ENCODE results near the gene PM20D2. TPM values are rescaled to one million over a fixed set of nuclear protein-coding genes. Genes with fewer than 3 reads are reported as not detected.

Gene PM20D2
- total and polyA plus RNA-seq, 7 donors: 4.2 to 48.5 (median 20.3) TPM

DNA sequence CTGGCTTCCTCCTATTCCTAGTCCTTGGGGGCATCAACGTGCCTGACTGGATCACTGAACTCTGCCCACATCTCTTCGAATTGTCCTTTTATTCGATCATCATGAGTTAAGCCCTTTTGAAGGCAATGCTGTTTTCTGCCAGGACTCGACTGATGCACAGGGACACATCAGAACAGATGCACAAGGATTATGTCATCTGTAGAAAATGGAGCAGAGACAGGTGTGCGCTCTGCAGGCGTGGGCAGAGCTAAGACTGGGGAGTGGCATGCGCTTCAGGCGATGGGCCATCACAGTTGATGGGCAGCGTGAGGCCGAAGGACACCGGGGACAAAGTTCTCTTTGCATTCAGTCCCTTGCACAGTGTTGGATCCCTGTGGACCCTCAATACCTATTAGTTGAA is 58.2 kb downstream of the PM20D2 start:
- WGBS, 2 donors: 87 to 92% methylated on average over 11 of the region's 11 CpGs
- no peak overlapping the region for H3K27ac ChIP-seq
- no peak for DNase-seq
- intact Hi-C loops (cut with DNase I): no loop called here
- H3K36me3 ChIP-seq: no peaks in the 10 kb centered on the region
- H3K27me3 ChIP-seq: no peaks in the 10 kb centered on the region
- TF ChIP-seq POLR2AphosphoS5 (IDR thresholded peaks at IDR 0.05): no peak
- TF ChIP-seq EP300 (IDR thresholded peaks at IDR 0.05): no peak
- TF ChIP-seq, protein P1, sequence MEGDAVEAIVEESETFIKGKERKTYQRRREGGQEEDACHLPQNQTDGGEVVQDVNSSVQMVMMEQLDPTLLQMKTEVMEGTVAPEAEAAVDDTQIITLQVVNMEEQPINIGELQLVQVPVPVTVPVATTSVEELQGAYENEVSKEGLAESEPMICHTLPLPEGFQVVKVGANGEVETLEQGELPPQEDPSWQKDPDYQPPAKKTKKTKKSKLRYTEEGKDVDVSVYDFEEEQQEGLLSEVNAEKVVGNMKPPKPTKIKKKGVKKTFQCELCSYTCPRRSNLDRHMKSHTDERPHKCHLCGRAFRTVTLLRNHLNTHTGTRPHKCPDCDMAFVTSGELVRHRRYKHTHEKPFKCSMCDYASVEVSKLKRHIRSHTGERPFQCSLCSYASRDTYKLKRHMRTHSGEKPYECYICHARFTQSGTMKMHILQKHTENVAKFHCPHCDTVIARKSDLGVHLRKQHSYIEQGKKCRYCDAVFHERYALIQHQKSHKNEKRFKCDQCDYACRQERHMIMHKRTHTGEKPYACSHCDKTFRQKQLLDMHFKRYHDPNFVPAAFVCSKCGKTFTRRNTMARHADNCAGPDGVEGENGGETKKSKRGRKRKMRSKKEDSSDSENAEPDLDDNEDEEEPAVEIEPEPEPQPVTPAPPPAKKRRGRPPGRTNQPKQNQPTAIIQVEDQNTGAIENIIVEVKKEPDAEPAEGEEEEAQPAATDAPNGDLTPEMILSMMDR (IDR thresholded peaks at IDR 0.05): no peak
- TF ChIP-seq POLR2A (IDR thresholded peaks at IDR 0.05): no peak
- H3K4me3 ChIP-seq: no peak overlapping the region
- no peaks in the 10 kb centered on the region for H3K9me3 ChIP-seq
- no peaks in the 10 kb centered on the region for H3K4me1 ChIP-seq

GRCh38 chr6:89205819-89206218 is 60.0 kb downstream of the PM20D2 start:
- 71 to 88% methylated on average over 4 of the region's 4 CpGs for WGBS, 2 donors
- no peaks in the 10 kb centered on the region for H3K36me3 ChIP-seq
- no peaks in the 10 kb centered on the region for H3K4me1 ChIP-seq
- H3K4me3 ChIP-seq: no peak overlapping the region
- DNase-seq: no peak
- TF ChIP-seq, protein P1 (IDR thresholded peaks at IDR 0.05): no peak
- no peak for TF ChIP-seq POLR2AphosphoS5 (IDR thresholded peaks at IDR 0.05)
- no peak for TF ChIP-seq EP300 (IDR thresholded peaks at IDR 0.05)
- TF ChIP-seq POLR2A (IDR thresholded peaks at IDR 0.05): no peak
- no peak overlapping the region for H3K27ac ChIP-seq
- intact Hi-C loops (cut with DNase I): no loop called here
- no peaks in the 10 kb centered on the region for H3K9me3 ChIP-seq
- H3K27me3 ChIP-seq: no peaks in the 10 kb centered on the region

GRCh38 chr6:89208551-89208950 is 62.7 kb downstream of the PM20D2 start:
- no peaks in the 10 kb centered on the region for H3K36me3 ChIP-seq
- H3K4me3 ChIP-seq: no peak overlapping the region
- H3K4me1 ChIP-seq: no peaks in the 10 kb centered on the region
- no peak for DNase-seq
- H3K27ac ChIP-seq: no peak overlapping the region
- WGBS, 2 donors: 68 to 89% methylated on average over 4 of the region's 4 CpGs
- intact Hi-C loops (cut with DNase I): no loop called here
- H3K27me3 ChIP-seq: no peaks in the 10 kb centered on the region
- TF ChIP-seq, protein P1 (IDR thresholded peaks at IDR 0.05): no peak
- no peak for TF ChIP-seq POLR2AphosphoS5 (IDR thresholded peaks at IDR 0.05)
- no peak for TF ChIP-seq POLR2A (IDR thresholded peaks at IDR 0.05)
- no peak for TF ChIP-seq EP300 (IDR thresholded peaks at IDR 0.05)
- no peaks in the 10 kb centered on the region for H3K9me3 ChIP-seq

- intact Hi-C loops (cut with DNase I): no loop called here
- no peak for DNase-seq
- H3K27ac ChIP-seq: no peak overlapping the region
- H3K9me3 ChIP-seq: no peaks in the 10 kb centered on the region
- TF ChIP-seq EP300 (IDR thresholded peaks at IDR 0.05) (no peak), POLR2A (IDR thresholded peaks at IDR 0.05) (no peak), POLR2AphosphoS5 (IDR thresholded peaks at IDR 0.05) (no peak)
- TF ChIP-seq, protein P1 (IDR thresholded peaks at IDR 0.05): no peak
- H3K27me3 ChIP-seq: no peaks in the 10 kb centered on the region
- no peaks in the 10 kb centered on the region for H3K36me3 ChIP-seq
- H3K4me3 ChIP-seq: no peak overlapping the region
- H3K4me1 ChIP-seq: no peaks in the 10 kb centered on the region
- 88 to 95% methylated on average over 6 of the region's 6 CpGs for WGBS, 2 donors
Measured at GRCh38 chr6:89209457-89209856, 63.6 kb downstream of the PM20D2 start.

- TF ChIP-seq POLR2AphosphoS5 (IDR thresholded peaks at IDR 0.05) (no peak), POLR2A (IDR thresholded peaks at IDR 0.05) (no peak), EP300 (IDR thresholded peaks at IDR 0.05) (no peak)
- TF ChIP-seq, protein P1 (IDR thresholded peaks at IDR 0.05): no peak
- no peak overlapping the region for H3K27ac ChIP-seq
- WGBS, 2 donors: 72 to 76% methylated on average over 5 of the region's 5 CpGs
- DNase-seq: no peak
- peaks cover 0 to 2% (median 0%) of the 10 kb centered on the region in 4 donors for H3K4me1 ChIP-seq
- no peaks in the 10 kb centered on the region for H3K36me3 ChIP-seq
- intact Hi-C loops (cut with DNase I): no loop called here
- no peaks in the 10 kb centered on the region for H3K9me3 ChIP-seq
- H3K27me3 ChIP-seq: no peaks in the 10 kb centered on the region
- H3K4me3 ChIP-seq: no peak overlapping the region
Measured at GRCh38 chr6:89212472-89212871, 66.6 kb downstream of the PM20D2 start.

Measured in sigmoid colon (tissue), 7 donors.